Adrenal gland (tissue), 12 donors: ENCODE data around the gene RNF220. TPM values are rescaled to one million over a fixed set of nuclear protein-coding genes. Genes with fewer than 3 reads are reported as not detected.

Experiments
- DNase-seq, 7 donors: peaks; one replicate each; pipeline ENCODE4 v3.0.0-alpha.2; 2019 to 2020
- H3K27ac ChIP-seq, 5 donors: fragments of 200-600 bp; sonication (generic) in 4 of 5; 1 replicate in 3 of 5; 2 replicates in 2 of 5; pipeline versions ENCODE4 v1.5.1 to v1.8.0; 2016 to 2020; ENCODE audit warnings: mild to moderate bottlenecking in 1 of 5
- H3K27me3 ChIP-seq: fragments of 200-600 bp; 2 replicates; pipeline ENCODE4 v1.8.0; 2021
- H3K36me3 ChIP-seq, 2 donors: fragments of 200-600 bp; replicated peaks in 1 of 2; 1 replicate in 1 of 2; 2 replicates in 1 of 2; pipeline versions ENCODE4 v1.5.1 to v1.8.0; 2018 to 2022
- H3K4me1 ChIP-seq, 2 donors: fragments of 200-600 bp; replicated peaks in 1 of 2; 1 replicate in 1 of 2; 2 replicates in 1 of 2; pipeline versions ENCODE4 v1.5.1 to v1.8.0; 2018 to 2021
- H3K4me3 ChIP-seq, 4 donors: fragments of 200-600 bp; sonication (generic) in 3 of 4; one replicate each; pipeline ENCODE4 v1.5.1; 2016 to 2018
- H3K9me3 ChIP-seq, 3 donors: fragments of 200-600 bp; sonication (generic) in 1 of 3; replicated peaks in 1 of 3; 1 replicate in 2 of 3; 2 replicates in 1 of 3; pipeline versions ENCODE4 v1.5.1 to v1.8.0; 2016 to 2021
- CTCF ChIP-seq, 6 experiments: fragments of 450-650 bp in 4 of 6; fragments of 200-600 bp in 2 of 6; sonication (generic) in 1 of 6; IDR thresholded peaks; 1 replicate in 5 of 6; 2 replicates in 1 of 6; pipeline versions ENCODE4 v1.5.1 to v1.8.0; 2016 to 2021; ENCODE audit warnings: antibody characterized with exemption in 6 of 6, mild to moderate bottlenecking in 2 of 6, moderate library complexity in 1 of 6
- POLR2A ChIP-seq, 2 donors: fragments of 450-650 bp; IDR thresholded peaks; one replicate each; pipeline ENCODE4 v1.6.1; 2017; ENCODE audit warnings: antibody characterized with exemption in 2 of 2, mild to moderate bottlenecking in 2 of 2, moderate library complexity in 1 of 2
- WGBS, 4 donors: extraction: QIAGEN DNeasy Blood & Tissue Kit in 2 of 4; methylation state at CpG; one replicate each; pipeline versions ENCODE4 v1.1.5 to v1.1.7; 2013 to 2017; 5-methylcytosine and 5-hydroxymethylcytosine counted together
- intact Hi-C, 2 donors: fragments of 100-400 bp; cut with DNase I; formaldehyde crosslinking; loops; one replicate each; pipeline versions ENCODE4 v1.14.1 to v1.15.0; 2022 to 2023
- polyA plus RNA-seq, 3 donors: library from polyadenylated mRNA; stranded (reverse); fragments of 200-250 nt in 2 of 3; fragments of 350-450 nt in 1 of 3; fragmentation: Illumina TruSeq in 1 of 3; extraction: RNeasy Lipid Tissue Mini Kit (QIAGEN cat#74804) in 1 of 3; gene quantifications; one replicate each; pipeline ENCODE4 v1.2.3, GENCODE V29; 2013 to 2014
- total RNA-seq, 9 donors: library from RNA; depleted of rRNA in 4 of 9; stranded (reverse); fragments of >200 nt in 4 of 9; fragments of 120-200 nt in 1 of 9; fragmentation: NEBNext Ultra II Directional in 1 of 9; extraction: Animal tissue kit (Norgen Biotek cat#: 25700) in 1 of 9; gene quantifications; one replicate each; pipeline versions ENCODE4 v1.1.0 to v1.2.4, GENCODE V29; 2013 to 2023
- donor health status: healthy with polysubstance abuse.
- donor health status: Bipolar disorder and iron deficiency.
- donor health status: DM: yes; HTN: yes; CAD: no.
- donor health status: DM: no; HTN: no; CAD: no.
- donor health status: DM: no; HTN: no; CAD: no.
- donor health status: DM: yes; HTN: yes; CAD: no.

The RNF220 gene
- total and polyA plus RNA-seq, 12 donors, result 36.3 to 150 (median 66.5) TPM

- 80 to 89% (median 82%) methylated on average over 6 to 9 of the region's 9 CpGs for WGBS, 4 donors
- Histone ChIP-seq H3K4me3 (no peak overlapping the region), H3K4me1 (peaks cover 30 to 45% of the 10 kb centered on the region in 2 donors), H3K36me3 (peaks cover 0 to 84% of the 10 kb centered on the region in 2 donors), H3K9me3 (no peaks in the 10 kb centered on the region), H3K27me3 (no peaks in the 10 kb centered on the region), H3K27ac (peak overlapping the region in 2 of 5 donors; percentile 90 to 98)
- intact Hi-C loops, result no loop called here
- no peak for DNase-seq
- no peak for TF ChIP-seq CTCF (IDR thresholded peaks at IDR 0.05)
- TF ChIP-seq POLR2A (IDR thresholded peaks at IDR 0.05), result no peak
Observed at GRCh38 chr1:44643721-44644334, 238.8 kb downstream of the RNF220 start.

GRCh38 chr1:44644806-44645205 lies 239.8 kb downstream of the RNF220 start:
- peaks cover 0 to 83% of the 10 kb centered on the region in 2 donors for H3K36me3 ChIP-seq
- H3K4me3 ChIP-seq, result no peak overlapping the region
- H3K27me3 ChIP-seq, result no peaks in the 10 kb centered on the region
- 62 to 80% (median 68%) methylated on average over 1 to 7 of the region's 7 CpGs for WGBS, 4 donors
- H3K4me1 ChIP-seq, result peaks cover 30 to 44% of the 10 kb centered on the region in 2 donors
- intact Hi-C loops, result no loop called here
- peak overlapping the region; percentile 61 to 98 (median 83) for H3K27ac ChIP-seq
- no peaks in the 10 kb centered on the region for H3K9me3 ChIP-seq
- TF ChIP-seq CTCF (IDR thresholded peaks at IDR 0.05) (no peak), POLR2A (IDR thresholded peaks at IDR 0.05) (no peak)
- peak in 5 of 7 donors; percentile 54 to 60 (median 59) for DNase-seq

- Histone ChIP-seq H3K27ac (peak overlapping the region; percentile 61 to 98 (median 83)), H3K4me1 (peaks cover 30 to 44% of the 10 kb centered on the region in 2 donors), H3K4me3 (peak overlapping the region in 1 of 4 donors; percentile 32), H3K27me3 (no peaks in the 10 kb centered on the region), H3K36me3 (peaks cover 0 to 83% of the 10 kb centered on the region in 2 donors), H3K9me3 (no peaks in the 10 kb centered on the region)
- TF ChIP-seq CTCF (IDR thresholded peaks at IDR 0.05), result no peak
- peak in 1 of 2 donors; percentile 79 for TF ChIP-seq POLR2A (IDR thresholded peaks at IDR 0.05)
- WGBS, 4 donors, result 28 to 47% (median 43%) methylated on average over 9 to 18 of the region's 18 CpGs
- peak; percentile 88 to 96 (median 93) for DNase-seq
- intact Hi-C loops, result no loop called here
Observed at GRCh38 chr1:44645476-44646244, 240.6 kb downstream of the RNF220 start.

- no peak overlapping the region for H3K4me3 ChIP-seq
- peak overlapping the region in 4 of 5 donors; percentile 80 to 98 (median 86) for H3K27ac ChIP-seq
- intact Hi-C loops, result no loop called here
- TF ChIP-seq POLR2A (IDR thresholded peaks at IDR 0.05) (no peak), CTCF (IDR thresholded peaks at IDR 0.05) (no peak)
- peaks cover 0 to 85% of the 10 kb centered on the region in 2 donors for H3K36me3 ChIP-seq
- peak; percentile 72 to 90 (median 84) for DNase-seq
- H3K4me1 ChIP-seq, result peaks cover 25 to 41% of the 10 kb centered on the region in 2 donors
- H3K27me3 ChIP-seq, result no peaks in the 10 kb centered on the region
- 51 to 66% (median 54%) methylated on average over 7 to 28 of the region's 28 CpGs for WGBS, 4 donors
- no peaks in the 10 kb centered on the region for H3K9me3 ChIP-seq
Observed at GRCh38 chr1:44646261-44647110, 241.4 kb downstream of the RNF220 start.
